T-cell (primary cell): ENCODE data around the gene PCBP3. TPM values are rescaled to one million over a fixed set of nuclear protein-coding genes. Genes with fewer than 3 reads are reported as not detected.
A peak's percentile ranks its signal among the peaks of the same experiment; 100 is the strongest.

Experiments
- ATAC-seq, 4 experiments: fragments of 200-7000 bp in 3 of 4; fragments of 150-1000 bp in 1 of 4; cut with Tn5 transposase; replicated peaks in 1 of 4; 1 replicate in 3 of 4; 2 replicates in 1 of 4; pipeline ENCODE4 v1.10.0; 2021; ENCODE audit warnings: moderate library complexity in 3 of 4, mild to moderate bottlenecking in 2 of 4, moderate number of reproducible peaks in 1 of 4
- CTCF ChIA-PET, 2 donors: fragments of 300-600 bp; sonication (Branson Sonifier 250); formaldehyde crosslinking; loops; one replicate each; lab custom pipeline; 2022; ENCODE audit warnings: antibody characterized with exemption in 2 of 2; lab: Charles Lee
- POLR2A ChIA-PET, 2 donors: fragments of 300-600 bp; sonication (Branson Sonifier 250); formaldehyde crosslinking; loops; one replicate each; lab custom pipeline; 2022; ENCODE audit warnings: antibody characterized with exemption in 2 of 2; lab: Charles Lee
- DNase-seq, 35 experiments: peaks; one replicate each; pipeline versions ENCODE4 v3.0.0 to v3.0.0-alpha.2; 2013 to 2023
- H3K27ac ChIP-seq: one replicate; pipeline ENCODE4 v1.5.1; 2013; ENCODE audit warnings: low read length
- H3K27me3 ChIP-seq, 2 experiments: replicated peaks in 1 of 2; 1 replicate in 1 of 2; 2 replicates in 1 of 2; pipeline versions ENCODE4 v1.6.1 to v1.7.0; 2013; ENCODE audit warnings: low read length in 1 of 2, mixed read lengths in 1 of 2; ENCODE audit not compliant: control insufficient read depth in 2 of 2, insufficient read depth in 2 of 2; ENCODE audit errors: extremely low read depth in 1 of 2
- H3K36me3 ChIP-seq, 2 donors: 1 replicate in 1 of 2; 2 replicates in 1 of 2; pipeline versions ENCODE4 v1.6.1 to v1.7.0; 2013; ENCODE audit warnings: low read length in 1 of 2; ENCODE audit not compliant: control insufficient read depth in 2 of 2, insufficient read depth in 1 of 2; ENCODE audit errors: extremely low read depth in 1 of 2
- H3K4me1 ChIP-seq, 2 experiments: 1 replicate in 1 of 2; 2 replicates in 1 of 2; pipeline versions ENCODE4 v1.6.1 to v1.7.0; 2013; ENCODE audit warnings: low read length in 2 of 2, mixed read lengths in 1 of 2; ENCODE audit not compliant: insufficient read depth in 2 of 2, control insufficient read depth in 1 of 2; ENCODE audit errors: extremely low read depth in 1 of 2
- H3K4me3 ChIP-seq, 2 donors: 1 replicate in 1 of 2; 2 replicates in 1 of 2; pipeline versions ENCODE4 v1.5.1 to v1.7.0; 2013; ENCODE audit warnings: mild to moderate bottlenecking in 2 of 2, low read length in 1 of 2, moderate library complexity in 1 of 2; ENCODE audit not compliant: control insufficient read depth in 1 of 2; ENCODE audit errors: extremely low read depth in 1 of 2
- H3K9me3 ChIP-seq: 2 replicates; pipeline ENCODE4 v1.7.0; 2013
- H3K27ac Mint-ChIP-seq, 2 donors: one replicate each; pipeline ENCODE4 v1.8.0; 2020 to 2021; ENCODE audit warnings: mild to moderate bottlenecking in 2 of 2, mixed read lengths in 2 of 2
- H3K27me3 Mint-ChIP-seq, 2 donors: one replicate each; pipeline ENCODE4 v1.8.0; 2021 to 2022; ENCODE audit warnings: mixed read lengths in 2 of 2
- H3K36me3 Mint-ChIP-seq: one replicate; pipeline ENCODE4 v1.8.0; 2021; ENCODE audit warnings: mixed read lengths
- H3K4me1 Mint-ChIP-seq, 3 donors: one replicate each; pipeline ENCODE4 v1.8.0; 2020 to 2022; ENCODE audit warnings: mixed read lengths in 3 of 3, mild to moderate bottlenecking in 1 of 3
- H3K4me3 Mint-ChIP-seq, 3 donors: one replicate each; pipeline ENCODE4 v1.8.0; 2020 to 2022; ENCODE audit warnings: mild to moderate bottlenecking in 3 of 3, mixed read lengths in 3 of 3, moderate library complexity in 3 of 3
- H3K9me3 Mint-ChIP-seq, 3 donors: one replicate each; pipeline ENCODE4 v1.8.0; 2020 to 2022; ENCODE audit warnings: mixed read lengths in 3 of 3
- WGBS: methylation state at CpG from one replicate; pipeline ENCODE4 v1.1.5; 2013; ENCODE audit warnings: missing lambda C conversion rate; ENCODE audit not compliant: insufficient coverage; 5-methylcytosine and 5-hydroxymethylcytosine counted together
- total RNA-seq, 35 experiments: library from RNA in 6 of 35; stranded (reverse) in 6 of 35; fragments of 120-200 nt in 1 of 35; gene quantifications; one replicate each; pipeline versions ENCODE4 v1.2.1 to v1.2.4 and lab custom pipeline; 2013 to 2026

The PCBP3 gene
- total RNA-seq, 5 donors from 2014 or later (not counting 1 experiment from before 2014, with no cell fraction given): 1.5 to 4.2 (median 2.8) TPM

DNA sequence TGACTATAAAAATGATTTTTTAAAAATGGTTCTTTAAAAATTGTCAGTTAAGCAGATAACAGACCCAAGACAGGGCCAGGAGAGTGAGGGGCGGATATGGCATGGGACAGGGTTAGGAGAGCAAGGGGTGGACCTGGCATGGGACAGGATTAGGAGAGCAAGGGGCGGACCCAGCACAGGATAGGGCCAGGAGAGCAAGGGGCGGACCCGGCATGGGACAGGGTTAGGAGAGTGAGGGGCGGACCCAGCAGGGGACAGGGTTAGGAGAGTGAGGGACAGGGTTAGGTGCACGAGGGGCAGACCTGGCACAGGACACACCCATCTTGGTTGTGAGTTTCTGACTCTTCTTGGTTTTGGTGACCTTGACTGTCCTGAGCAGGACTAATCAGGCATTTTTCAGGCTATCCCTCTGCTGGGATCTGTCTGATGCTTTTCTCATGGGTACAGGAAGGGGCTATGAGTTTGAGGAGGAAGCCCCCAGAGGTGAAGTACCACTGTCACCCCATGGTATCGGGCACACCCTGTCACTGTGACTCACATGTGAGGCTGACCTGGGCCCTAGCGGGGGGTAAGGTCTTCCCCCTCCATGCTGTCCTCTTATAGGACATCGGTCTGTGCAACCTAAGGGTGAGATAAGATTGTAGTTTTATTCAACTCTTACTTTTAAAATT lies 179.0 kb downstream of the PCBP3 start:
- CTCF ChIA-PET: interaction anchor here (0.6 to 1.3 kb wide), 3 partner anchors 81 to 266 kb away, joined by 3 read pairs; no protein-coding TSS in a partner anchor
- DNase-seq (no peak), ATAC-seq (no peak)
- Mint-ChIP-seq H3K27ac (no peak overlapping the region), H3K27me3 (peaks cover 0 to 10% of the 10 kb centered on the region in 2 donors), H3K36me3 (no peaks in the 10 kb centered on the region), H3K9me3 (no peaks in the 10 kb centered on the region), H3K4me3 (no peak overlapping the region), H3K4me1 (peaks cover 30 to 32% (median 30%) of the 10 kb centered on the region in 3 donors)
- no peak overlapping the region for H3K4me3 ChIP-seq
- POLR2A ChIA-PET: no interaction called here
- H3K27me3 ChIP-seq: peaks cover 0 to 52% of the 10 kb centered on the region in 2 experiments
- WGBS: 87% methylated on average over 6 of the region's 9 CpGs
- H3K36me3 ChIP-seq: no peaks in the 10 kb centered on the region
- no peak overlapping the region for H3K27ac ChIP-seq
- peaks cover 0 to 26% of the 10 kb centered on the region in 2 experiments for H3K4me1 ChIP-seq
- H3K9me3 ChIP-seq: no peaks in the 10 kb centered on the region

DNA sequence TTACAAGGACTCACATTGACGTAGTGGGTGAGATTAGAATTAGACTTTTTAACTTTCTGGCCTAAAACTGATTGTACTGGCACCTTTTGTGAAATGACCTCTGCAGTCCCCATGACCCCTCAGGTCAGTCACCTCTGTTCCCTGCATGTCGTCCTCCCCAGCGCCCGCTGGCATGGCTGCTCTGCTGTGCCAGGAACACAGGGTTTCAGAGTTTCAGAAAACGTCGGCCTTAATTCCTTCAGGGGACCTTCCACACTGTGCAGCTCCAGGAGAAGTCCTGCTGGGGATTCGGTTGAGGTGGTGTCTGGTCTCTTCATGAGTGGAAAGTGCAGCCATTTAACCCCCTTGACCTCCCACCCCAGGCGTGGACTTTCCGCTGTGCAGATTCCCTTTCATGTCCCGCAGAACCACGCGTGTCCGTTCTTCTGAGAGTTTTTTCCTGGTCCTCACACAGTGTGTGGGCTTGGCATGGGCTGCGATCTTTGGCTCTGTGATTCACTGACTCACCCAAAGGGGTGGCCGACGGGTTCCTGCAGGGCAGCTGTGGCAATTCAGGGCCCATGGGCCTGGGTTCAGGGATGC lies 179.7 kb downstream of the PCBP3 start:
- H3K9me3 ChIP-seq: no peaks in the 10 kb centered on the region
- Mint-ChIP-seq H3K36me3 (no peaks in the 10 kb centered on the region), H3K27me3 (peaks cover 0 to 10% of the 10 kb centered on the region in 2 donors), H3K4me3 (no peak overlapping the region), H3K4me1 (peaks cover 34 to 37% (median 35%) of the 10 kb centered on the region in 3 donors), H3K27ac (no peak overlapping the region), H3K9me3 (no peaks in the 10 kb centered on the region)
- 95% methylated on average over 13 of the region's 16 CpGs for WGBS
- CTCF ChIA-PET: no interaction called here
- DNase-seq (no peak), ATAC-seq (no peak)
- peaks cover 0 to 52% of the 10 kb centered on the region in 2 experiments for H3K27me3 ChIP-seq
- POLR2A ChIA-PET: no interaction called here
- no peak overlapping the region for H3K4me3 ChIP-seq
- H3K4me1 ChIP-seq: peaks cover 0 to 32% of the 10 kb centered on the region in 2 experiments
- no peak overlapping the region for H3K27ac ChIP-seq
- H3K36me3 ChIP-seq: no peaks in the 10 kb centered on the region

DNA sequence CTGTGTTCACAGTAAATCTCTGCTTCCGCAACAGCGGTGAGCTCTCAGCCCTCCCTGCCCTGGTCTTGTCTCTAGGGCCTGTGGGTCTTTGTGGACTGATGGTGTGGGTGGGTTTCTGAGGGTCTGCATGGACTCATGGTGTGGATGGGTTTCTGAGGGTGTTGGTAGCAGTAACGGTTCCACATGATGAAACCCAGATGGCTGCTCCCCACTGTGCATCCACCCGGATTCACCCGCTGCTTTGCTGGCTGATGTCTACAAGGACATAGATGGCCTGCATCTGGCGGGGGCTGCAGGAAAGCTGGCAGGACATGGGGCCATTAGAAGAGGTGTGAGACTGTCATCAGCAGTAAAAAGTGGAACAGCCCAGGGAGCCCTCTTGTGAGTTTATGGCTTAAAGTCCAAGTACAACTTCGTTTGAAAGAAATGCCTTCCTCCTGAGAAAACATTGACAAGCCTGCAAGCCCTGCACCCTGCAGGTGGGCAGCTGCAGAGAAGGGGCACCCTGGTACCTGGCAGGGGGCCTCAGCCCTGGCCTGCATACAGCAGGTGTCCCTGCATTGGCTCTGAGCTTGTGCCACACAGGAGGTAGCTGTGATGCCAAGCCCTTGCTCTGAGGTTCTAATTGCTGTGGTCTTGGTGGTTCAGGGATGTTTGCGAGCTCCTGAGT lies 181.2 kb downstream of the PCBP3 start:
- H3K27ac Mint-ChIP-seq: no peak overlapping the region
- ChIA-PET POLR2A (no interaction called here), CTCF (no interaction called here)
- Histone ChIP-seq H3K9me3 (no peaks in the 10 kb centered on the region), H3K27me3 (peaks cover 0 to 48% of the 10 kb centered on the region in 2 experiments), H3K36me3 (no peaks in the 10 kb centered on the region), H3K27ac (no peak overlapping the region), H3K4me1 (peaks cover 0 to 22% of the 10 kb centered on the region in 2 experiments), H3K4me3 (no peak overlapping the region)
- no peaks in the 10 kb centered on the region for H3K9me3 Mint-ChIP-seq
- 90% methylated on average over 8 of the region's 8 CpGs for WGBS
- H3K36me3 Mint-ChIP-seq: no peaks in the 10 kb centered on the region
- peaks cover 20 to 28% (median 24%) of the 10 kb centered on the region in 3 donors for H3K4me1 Mint-ChIP-seq
- peaks cover 0 to 10% of the 10 kb centered on the region in 2 donors for H3K27me3 Mint-ChIP-seq
- H3K4me3 Mint-ChIP-seq: no peak overlapping the region
- no peak for ATAC-seq
- DNase-seq: no peak

DNA sequence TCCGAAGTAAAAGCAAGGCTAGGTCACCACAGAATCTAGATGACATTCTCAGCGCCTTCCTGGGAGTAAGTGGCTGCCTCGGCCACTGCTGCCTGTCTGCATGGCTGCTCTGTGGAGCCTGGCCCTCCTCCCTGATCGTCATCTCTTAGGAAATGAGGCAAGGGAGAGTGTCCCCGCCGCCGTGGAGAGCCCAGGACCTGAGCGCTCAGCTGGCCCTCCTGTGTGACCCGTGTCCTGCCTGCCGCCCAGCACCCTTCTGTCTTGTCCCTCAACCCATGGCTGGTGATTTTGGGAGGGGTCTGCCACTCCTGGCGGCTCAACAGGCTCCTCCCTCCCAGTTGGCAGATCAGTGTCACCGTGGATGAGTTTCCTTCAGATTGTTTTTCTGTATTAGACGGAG lies 181.7 kb downstream of the PCBP3 start:
- Mint-ChIP-seq H3K27me3 (peaks cover 0 to 9% of the 10 kb centered on the region in 2 donors), H3K9me3 (no peaks in the 10 kb centered on the region), H3K4me3 (no peak overlapping the region), H3K27ac (no peak overlapping the region), H3K36me3 (no peaks in the 10 kb centered on the region), H3K4me1 (peaks cover 17 to 27% (median 23%) of the 10 kb centered on the region in 3 donors)
- Histone ChIP-seq H3K27me3 (peaks cover 0 to 44% of the 10 kb centered on the region in 2 experiments), H3K27ac (no peak overlapping the region), H3K4me3 (no peak overlapping the region), H3K9me3 (no peaks in the 10 kb centered on the region), H3K36me3 (no peaks in the 10 kb centered on the region), H3K4me1 (peaks cover 0 to 20% of the 10 kb centered on the region in 2 experiments)
- DNase-seq: no peak
- WGBS: 61% methylated on average over 3 of the region's 13 CpGs
- ATAC-seq: no peak
- ChIA-PET POLR2A (no interaction called here), CTCF (no interaction called here)

DNA sequence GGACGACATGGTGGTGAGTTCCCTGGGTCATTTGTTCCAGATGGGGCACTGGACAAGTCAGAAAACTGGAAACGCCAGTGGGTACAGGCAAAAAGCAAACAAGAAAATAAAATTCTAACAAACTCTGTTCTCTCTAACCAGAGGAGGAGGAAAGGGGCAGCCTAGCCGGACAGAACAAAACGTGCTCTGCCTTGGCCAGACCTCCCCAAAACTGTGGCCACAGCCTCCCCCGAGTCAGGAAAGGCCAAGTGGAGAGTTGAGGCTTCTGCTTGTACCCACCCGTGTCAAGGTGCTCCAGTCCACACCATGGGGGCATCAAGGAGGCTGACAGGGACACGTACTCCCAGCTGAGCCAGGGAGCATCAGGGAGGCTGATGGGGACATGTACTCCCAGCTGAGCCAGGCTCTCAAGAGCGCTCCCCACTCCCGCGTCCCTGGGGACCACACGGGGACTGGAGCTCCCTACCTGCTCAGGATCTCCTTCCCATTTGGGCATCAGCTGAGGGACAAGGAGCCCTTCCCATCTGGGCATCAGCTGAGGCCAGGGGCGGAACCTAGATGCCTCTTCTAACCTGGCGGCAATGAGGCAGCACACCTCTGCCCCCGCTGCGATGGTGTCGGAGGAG lies 183.3 kb downstream of the PCBP3 start:
- Mint-ChIP-seq H3K4me3 (peak overlapping the region in 1 of 3 donors; percentile 38), H3K9me3 (no peaks in the 10 kb centered on the region), H3K4me1 (peaks cover 11 to 15% (median 13%) of the 10 kb centered on the region in 3 donors), H3K27me3 (peaks cover 0 to 1% of the 10 kb centered on the region in 2 donors), H3K36me3 (no peaks in the 10 kb centered on the region), H3K27ac (peak overlapping the region in 1 of 2 donors; percentile 83)
- DNase-seq (no peak), ATAC-seq (no peak)
- Histone ChIP-seq H3K4me1 (peaks cover 0 to 14% of the 10 kb centered on the region in 2 experiments), H3K27ac (peak overlapping the region; percentile 16), H3K36me3 (no peaks in the 10 kb centered on the region), H3K27me3 (peaks cover 0 to 33% of the 10 kb centered on the region in 2 experiments), H3K4me3 (no peak overlapping the region), H3K9me3 (no peaks in the 10 kb centered on the region)
- POLR2A ChIA-PET: no interaction called here
- CTCF ChIA-PET: no interaction called here
- 85% methylated on average over 10 of the region's 16 CpGs for whole genome bisulfite sequencing

DNA sequence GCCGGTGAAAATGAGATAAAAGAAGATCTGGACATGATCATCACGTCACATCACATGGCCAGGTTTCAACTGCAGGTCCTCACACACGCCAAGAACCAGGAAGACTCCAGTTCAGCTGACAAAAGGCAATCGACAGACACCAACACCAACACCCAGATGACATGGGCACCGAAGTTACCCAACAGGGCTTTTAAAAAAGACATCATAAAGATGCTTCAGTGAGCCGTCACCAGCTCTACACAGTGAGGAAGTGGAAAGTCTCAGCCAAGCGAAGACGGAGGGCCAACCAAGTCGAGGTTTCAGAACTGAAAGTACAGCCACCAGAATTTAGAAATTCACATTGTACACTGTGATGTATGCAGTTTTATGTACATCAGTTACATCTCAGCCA lies 183.8 kb downstream of the PCBP3 start:
- no peak overlapping the region for H3K4me3 ChIP-seq
- H3K27me3 ChIP-seq: peaks cover 0 to 30% of the 10 kb centered on the region in 2 experiments
- H3K27ac ChIP-seq: peak overlapping the region; percentile 16
- no peaks in the 10 kb centered on the region for H3K36me3 ChIP-seq
- ChIA-PET CTCF (no interaction called here), POLR2A (no interaction called here)
- no peaks in the 10 kb centered on the region for H3K9me3 Mint-ChIP-seq
- H3K36me3 Mint-ChIP-seq: no peaks in the 10 kb centered on the region
- peak overlapping the region; percentile 17 to 50 (median 38) for H3K4me3 Mint-ChIP-seq
- 51% methylated on average over 4 of the region's 9 CpGs for WGBS
- ATAC-seq (peak in 3 of 4 experiments; percentile 63 to 66 (median 63)), DNase-seq (peak in 6 of 35 experiments; percentile 14 to 36 (median 28))
- no peaks in the 10 kb centered on the region for H3K9me3 ChIP-seq
- peak overlapping the region; percentile 44 to 83 for H3K27ac Mint-ChIP-seq
- peaks cover 0 to 14% of the 10 kb centered on the region in 2 experiments for H3K4me1 ChIP-seq
- H3K4me1 Mint-ChIP-seq: peaks cover 11 to 13% (median 12%) of the 10 kb centered on the region in 3 donors
- no peaks in the 10 kb centered on the region for H3K27me3 Mint-ChIP-seq
